ENCODE measurements around the gene SPACDR.
A peak's percentile ranks its signal among the peaks of the same experiment; 100 is the strongest.

SPACDR gene

DNA sequence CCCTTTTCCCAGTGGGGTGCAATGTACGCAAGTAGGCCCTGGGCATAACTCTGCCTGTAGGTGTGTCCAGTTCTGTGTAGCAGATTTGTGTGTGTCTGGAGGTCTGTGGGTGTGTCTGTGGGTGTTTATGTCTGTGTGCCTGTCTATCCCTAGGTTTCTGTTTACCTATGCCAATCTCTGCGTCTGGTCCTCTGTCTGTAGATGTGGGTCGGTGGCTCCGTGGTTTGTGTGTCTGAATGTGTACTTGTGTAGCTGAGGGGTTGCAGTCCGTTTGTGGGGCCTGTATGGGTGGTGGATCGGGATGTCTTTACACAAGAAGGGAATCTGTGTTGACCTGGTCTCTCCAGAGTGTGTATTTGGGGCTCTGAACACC, 20.6 kb upstream of the SPACDR start:
- no peak for DNase-seq

DNA sequence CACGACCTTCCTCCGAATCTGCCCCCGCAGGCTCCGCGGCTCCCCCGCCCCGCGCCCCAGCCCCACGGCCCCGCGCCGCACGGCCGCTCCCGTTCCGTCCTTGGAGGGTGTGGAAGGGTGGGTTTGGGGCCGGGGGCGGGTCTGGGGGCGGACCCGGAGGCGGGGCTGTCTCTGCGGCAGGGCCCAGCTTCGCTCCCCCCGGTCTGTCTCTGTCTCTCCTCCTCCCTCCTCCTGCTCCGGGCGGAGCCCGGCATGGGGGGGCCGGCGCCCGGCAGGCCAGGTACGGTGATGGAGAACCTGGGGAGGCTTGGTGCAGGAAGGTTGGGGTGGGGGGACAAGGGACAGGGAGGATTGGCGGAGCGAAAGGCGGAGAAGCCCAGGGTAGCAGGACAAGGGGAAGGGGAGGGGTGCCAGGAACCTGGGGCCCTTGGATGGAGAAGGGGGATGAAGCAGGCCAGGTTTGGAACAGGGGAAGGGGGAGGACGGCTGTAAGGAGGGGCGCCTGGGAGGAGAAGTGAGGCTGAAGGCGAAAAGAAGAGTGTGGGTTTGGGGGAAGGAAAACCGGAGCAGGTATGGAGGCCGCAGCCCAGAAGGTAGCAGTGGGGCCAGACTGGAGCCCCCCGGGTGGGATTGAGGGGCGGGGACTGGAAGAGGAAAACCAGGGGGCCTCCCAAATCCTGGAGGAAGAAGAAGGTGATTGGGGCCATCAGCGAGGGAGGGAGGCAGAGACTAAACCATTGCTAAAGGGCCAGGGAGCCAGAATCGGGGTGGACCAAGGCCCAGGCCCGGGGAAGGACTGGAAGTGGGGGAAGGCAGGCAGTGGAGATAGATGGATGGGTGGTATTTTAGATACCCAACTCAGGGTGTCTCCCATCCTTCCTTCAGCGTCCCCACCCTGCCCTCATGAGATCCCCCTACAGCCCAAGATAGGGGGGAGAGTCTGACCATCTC, 19.9 kb upstream of the SPACDR start, which contains the start of gene NYAP1:
TSS of gene NYAP1 (plus strand) at position 206 of the 951 bp plus-strand sequence. CDS start 1,385 bp downstream, outside the sequence.
- DNase-seq: no peak

DNA sequence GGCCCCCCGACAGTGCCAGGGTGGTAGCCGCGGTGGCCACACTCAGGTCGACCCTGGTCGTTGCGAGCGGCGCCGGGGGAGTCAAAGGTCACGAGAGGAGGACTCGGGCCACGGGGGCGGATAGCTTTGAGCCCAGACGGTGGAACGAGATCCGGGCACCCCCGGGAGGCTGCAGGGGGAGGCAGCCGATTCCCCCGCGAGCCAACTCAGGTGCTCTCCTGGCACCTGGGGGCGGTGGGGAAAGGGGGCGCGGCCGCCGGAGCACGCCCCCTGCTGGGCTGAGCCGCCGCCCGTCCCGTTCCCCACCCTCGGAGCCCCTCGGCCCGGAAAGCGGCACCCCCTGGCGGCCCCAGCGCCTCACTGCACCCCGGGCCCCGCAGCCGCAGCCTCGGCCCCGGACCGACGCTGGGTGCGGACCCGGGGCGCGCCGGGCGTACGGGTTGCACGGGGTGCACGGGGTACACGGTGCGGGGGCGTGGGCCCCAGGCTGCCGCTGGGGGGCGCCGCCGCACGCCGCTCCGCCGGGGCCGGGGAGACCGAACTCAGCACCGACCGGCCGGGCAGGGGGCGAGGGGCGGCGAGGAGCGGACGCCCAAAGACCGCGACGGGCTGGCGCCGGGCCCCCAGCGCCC, 19.1 kb upstream of the SPACDR start:
- no peak for DNase-seq

DNA sequence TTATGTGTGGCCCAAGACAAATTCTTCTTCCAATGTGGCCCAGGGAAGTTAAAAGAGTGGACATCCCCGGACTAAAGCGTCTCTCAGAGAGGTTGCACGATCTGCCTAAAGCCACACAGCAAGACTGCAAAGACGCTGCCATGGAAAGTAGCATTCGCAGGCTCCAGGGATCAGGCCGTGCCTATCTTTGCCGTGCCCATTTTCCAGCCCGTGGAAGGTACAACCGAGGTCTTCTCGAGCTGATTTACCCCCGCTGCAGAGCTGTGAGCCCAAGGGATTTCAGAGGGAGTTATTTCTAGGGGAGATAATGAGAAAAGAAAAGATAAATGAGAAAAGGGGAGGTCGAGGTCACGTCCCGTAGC, 18.6 kb upstream of the SPACDR start:
- no peak for DNase-seq

DNA sequence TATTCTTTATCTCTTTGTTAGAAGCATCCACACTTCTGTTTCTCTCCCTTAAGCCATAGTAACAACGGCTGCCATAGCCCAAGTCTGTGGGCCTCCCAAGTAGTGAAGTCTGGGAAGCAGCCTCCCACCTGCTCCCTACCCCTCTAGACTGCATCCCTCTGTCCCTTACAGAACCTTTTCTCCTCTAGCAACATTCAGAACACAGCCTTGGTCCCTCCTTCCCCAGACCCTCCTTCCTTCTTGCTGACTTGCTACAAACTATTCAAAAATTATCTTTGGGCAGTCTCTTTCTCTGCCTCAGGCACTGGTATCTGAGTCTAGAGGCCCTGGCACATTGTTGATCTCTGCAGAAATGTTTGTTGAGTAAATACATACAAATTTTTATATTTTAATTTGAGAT, 17.4 kb upstream of the SPACDR start:
- no peak for DNase-seq

DNA sequence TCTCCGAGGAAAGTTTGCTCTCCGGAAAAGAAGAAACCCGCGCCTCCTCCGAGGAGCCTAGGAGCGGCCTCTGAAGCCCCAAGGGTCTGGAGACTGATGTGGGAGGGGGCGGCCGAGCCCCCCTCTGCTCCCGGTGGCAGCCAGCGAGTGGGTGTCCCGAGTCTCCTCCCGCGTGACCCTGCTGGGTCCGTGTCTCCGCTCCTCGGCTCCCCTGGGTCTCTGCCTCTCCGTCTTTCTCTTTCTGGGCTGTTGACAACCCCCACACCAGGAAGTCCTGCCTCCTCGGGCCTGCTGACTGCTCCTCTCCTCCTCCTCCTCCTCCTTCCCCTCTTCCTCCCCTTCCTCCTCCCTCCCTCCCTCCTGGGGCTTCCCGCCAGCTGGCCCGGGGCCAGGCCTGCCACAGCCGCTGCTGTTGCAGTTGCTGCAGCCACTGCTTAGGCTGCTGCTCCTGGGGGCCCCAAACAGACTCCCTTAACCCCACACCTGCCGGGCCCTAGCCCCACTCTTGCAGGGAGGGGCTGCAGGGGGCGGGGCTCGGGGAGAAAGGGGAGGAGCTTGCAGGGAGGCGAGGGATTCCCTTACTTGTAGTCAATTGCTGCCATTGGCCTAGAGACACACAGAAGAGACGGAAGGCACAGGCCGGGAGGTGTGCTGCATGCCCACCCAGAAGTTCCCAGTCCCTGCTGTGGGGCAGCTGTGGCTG, 15.0 kb upstream of the SPACDR start, which contains the start of gene TSC22D4:
TSS of gene TSC22D4 (minus strand) at position 257 of the 703 bp plus-strand sequence. CDS start 1,176 bp downstream, outside the sequence.
- DNase-seq: peak; percentile 93

DNA sequence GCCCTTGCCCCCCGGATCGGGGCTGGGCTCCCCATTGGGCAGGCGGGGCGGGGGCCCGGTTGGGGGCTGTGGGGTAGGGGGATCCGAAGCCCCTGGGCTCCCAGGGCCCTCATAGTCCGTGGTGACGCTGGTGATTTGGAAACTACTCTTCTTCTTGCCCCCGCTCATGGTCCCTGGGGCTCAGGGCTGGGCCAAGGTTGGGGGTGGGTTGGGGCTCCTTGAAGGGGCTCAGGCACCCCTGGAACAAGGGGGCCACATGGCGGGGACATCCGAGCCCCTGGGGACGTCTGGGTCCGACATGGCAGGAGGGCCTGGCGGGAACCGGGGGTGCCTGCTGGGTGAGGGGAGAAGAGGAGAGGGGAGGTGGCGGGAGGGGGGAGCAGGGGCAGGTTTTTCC, 13.8 kb upstream of the SPACDR start:
- no peak for DNase-seq

DNA sequence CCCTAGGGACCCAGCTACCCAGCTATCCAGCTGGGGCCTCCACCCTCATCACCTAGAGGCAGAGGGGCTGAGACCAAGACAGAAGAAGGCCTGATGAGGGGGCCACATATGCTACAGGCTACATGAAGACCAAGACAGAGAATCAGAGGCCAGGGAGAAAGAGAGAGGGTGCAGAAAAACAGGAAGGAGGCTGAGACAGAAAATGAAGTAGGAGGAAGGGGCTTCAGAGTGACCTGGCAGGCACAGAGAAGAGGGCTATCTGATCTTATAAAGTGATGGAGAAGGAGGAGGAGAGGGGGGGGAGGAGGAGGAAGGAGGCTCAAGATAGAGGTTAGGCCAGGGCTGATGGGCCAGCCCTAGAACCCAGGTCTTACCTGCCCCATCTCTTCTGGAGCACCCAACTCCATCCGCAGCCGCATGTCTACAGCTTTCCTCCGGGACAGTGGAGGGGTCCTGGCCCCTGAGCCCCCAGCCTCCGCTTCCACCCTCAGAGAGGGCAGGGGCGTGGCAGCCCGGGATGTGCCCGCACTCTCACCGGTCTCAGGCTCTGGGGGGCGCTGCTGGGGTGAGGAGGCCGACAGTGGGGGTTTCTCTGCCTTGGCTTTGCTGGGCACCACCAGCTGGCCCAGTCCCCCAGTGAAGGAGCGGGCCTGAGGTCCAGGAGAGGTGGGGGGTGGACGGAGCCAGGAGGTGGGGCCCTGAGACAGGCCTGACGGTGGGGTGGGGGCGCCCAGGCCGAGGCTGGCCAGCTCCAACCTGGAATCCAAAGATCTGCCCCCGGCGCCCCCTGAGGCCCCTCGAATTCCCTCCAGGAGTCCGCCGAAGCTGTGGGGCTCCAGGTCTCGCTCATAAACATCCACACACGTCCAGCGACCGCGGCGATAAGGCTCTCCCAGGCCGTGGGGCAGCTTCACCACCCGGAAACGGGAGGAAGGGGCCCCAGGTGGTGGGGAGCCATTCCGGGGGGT, 13.1 kb upstream of the SPACDR start:
- no peak for DNase-seq

DNA sequence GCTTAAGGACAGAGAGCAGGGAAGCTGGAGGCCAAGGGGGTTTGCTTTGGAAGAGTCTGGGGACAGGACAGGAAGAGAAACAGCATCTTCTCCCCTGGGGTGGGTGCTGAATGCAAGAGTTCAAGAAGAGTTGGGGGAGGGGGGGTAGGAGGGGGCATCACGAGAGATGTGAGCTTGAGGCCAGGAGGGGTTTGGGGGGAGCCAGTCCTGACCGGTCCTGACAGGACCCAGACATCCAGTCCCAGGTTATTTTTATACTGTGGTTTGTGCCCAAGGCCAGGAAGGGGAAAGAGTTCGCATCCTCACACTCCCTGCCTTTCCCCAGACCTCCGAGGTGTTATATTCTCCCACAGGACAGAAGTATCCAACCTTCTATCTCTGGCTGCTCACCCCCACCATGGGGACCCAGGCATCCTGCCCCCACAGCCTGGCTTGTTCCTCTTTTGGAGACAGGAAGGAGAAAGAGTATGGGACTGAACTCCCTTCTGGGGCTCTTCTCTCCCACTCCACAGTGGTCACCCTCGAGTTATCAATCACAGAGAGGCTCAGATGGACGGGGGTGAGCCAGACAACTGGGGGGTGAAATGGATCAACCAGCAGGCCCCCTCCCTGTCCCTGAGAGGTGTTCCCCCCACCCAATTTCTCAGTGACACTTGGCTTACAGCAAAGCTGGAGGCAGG, 12.2 kb upstream of the SPACDR start:
- no peak for DNase-seq

DNA sequence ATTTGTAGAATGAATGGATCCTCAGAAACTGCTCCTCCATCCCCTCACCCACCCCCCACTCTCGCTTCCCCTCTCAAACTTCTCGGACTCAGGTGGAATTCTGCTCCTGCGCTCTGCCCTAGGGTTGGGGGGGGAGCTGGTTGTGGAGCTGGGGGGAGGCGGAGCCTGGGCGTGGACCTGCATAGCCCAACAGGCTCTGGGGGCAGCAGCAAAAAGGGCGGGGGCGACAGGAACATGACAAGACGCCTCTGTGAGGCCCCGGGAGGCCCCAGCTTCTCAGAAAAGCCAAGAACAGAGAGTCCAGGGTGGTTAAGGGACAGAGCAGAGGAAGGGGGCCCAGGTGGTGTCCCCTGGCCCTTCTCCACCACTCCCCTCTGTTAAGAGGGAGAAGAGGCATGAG, 11.5 kb upstream of the SPACDR start:
- no peak for DNase-seq

DNA sequence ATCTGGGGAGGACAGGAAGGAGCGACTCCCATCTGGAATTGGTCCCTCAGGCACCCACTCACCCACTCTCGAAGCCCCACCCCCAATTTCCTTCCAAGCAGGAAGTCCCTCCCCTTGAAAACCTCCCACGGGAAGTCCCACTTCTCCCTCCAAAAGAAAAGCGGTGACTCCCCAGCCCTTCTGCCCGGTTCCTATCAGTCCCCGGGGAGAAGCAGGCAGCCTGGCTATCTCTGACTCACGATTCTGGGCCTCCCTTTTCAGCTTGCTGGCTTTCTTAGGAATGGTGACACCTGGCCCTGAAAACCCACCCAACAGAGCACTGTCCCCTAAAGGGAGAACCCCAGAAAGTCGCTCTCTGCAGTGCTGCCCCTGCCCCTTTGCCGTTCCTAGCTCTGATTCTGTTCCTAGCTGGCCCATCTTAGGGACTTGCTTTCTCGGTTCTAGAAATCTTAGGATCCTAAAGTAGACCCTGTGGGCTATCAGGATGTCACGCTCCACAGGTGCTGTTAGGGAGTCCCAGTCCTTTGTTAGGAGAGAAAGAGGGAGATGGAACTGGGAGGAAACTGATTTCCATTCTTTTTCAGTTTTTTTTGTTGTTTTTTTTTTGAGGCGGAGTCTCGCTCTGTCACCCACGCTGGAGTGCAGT, 8.9 kb upstream of the SPACDR start:
- no peak for DNase-seq

DNA sequence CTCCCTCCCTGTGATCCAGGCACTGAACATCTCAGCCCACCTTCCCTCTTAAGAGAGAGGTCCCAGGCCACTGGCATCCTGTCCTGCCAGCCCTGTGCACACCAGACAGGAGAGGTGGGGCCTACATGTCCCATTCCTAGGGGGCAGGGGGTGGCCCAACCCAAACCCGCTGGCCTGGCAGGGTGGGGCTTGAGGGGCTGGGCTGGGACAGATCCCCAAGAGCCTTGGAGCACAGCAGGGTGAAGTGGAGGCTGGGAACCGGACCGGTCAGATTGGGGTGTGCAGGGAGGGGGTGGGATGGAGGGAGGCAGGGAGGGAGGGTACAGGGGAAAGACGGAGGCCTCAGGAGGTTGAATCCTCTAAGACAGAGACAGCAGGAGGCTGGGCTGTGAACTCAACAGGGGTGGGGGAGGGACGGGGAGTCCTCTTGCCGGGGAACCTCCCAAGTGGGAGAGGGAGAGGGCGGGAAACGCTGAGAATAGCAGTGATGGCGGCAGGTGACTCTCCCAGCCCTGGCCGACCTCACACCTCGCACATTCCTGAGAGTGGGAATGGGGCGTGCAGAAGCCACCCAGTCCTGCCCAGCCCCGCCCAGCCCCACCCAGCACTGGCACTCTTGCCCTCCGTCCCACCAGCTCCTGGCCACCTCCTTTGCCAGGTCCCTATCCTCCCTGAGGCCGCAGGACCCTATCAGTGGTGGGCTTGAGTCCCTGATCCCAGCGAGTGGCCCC, 8.2 kb upstream of the SPACDR start:
- DNase-seq: no peak

DNA sequence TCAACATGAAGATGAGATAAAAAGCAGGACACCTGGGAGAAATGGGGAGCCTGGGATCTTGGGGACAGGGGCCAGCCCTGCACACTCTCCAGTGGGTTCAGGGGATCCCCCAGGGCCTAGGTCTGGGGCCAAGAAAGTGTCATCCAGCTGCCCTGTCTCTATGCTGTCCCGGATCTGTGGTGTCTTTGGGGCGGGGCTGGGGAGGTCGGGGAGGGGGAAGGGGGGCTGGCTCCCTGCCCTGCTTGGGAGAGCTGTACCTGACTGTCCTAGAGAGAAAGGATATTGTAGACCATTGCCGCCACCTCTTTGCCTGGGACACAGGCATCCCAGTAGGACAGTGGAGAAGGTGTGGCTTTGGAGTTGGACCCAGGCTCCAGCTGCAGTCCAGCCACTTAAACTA, 7.0 kb upstream of the SPACDR start:
- DNase-seq: no peak

DNA sequence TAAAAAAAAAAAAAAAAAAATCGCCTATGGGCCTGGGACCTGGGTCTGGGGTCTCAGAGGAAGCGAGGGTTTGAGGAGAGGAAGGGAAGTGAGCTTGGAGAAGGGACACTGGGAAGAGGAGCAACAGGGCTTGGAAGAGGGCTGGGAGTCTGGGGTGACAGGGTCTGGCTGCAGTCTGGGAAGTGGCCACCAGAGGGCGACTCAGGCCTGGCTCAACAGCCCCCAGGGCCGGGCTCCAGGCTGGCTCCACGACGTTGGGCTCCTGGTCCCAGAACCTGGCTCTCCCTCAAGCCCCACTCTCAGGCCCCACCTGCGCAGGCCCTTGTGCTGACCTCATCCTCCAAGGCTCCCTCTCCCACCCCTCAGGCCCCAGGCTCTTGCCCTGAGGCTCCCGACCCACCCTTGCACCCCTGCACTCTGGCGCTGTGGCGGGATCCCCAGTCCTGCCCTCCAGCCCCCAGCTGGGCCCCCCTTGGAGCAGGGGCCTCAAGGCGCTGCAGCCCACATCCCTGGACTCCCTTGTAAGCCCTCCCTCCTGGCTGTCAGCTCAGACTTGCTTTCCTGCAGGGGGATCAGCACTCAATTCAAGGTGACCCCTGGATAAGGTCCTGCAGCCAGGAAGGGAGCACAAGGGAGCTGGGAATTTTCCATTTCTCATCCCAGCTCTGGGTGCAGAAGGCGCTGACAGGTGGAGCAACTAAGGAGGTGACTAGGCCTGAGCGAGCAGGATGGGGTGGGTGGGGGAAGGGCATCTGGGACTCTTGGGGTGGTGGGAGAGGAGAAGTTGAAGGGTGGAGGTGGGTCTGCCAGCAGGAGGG, 5.4 kb upstream of the SPACDR start:
- no peak for DNase-seq

DNA sequence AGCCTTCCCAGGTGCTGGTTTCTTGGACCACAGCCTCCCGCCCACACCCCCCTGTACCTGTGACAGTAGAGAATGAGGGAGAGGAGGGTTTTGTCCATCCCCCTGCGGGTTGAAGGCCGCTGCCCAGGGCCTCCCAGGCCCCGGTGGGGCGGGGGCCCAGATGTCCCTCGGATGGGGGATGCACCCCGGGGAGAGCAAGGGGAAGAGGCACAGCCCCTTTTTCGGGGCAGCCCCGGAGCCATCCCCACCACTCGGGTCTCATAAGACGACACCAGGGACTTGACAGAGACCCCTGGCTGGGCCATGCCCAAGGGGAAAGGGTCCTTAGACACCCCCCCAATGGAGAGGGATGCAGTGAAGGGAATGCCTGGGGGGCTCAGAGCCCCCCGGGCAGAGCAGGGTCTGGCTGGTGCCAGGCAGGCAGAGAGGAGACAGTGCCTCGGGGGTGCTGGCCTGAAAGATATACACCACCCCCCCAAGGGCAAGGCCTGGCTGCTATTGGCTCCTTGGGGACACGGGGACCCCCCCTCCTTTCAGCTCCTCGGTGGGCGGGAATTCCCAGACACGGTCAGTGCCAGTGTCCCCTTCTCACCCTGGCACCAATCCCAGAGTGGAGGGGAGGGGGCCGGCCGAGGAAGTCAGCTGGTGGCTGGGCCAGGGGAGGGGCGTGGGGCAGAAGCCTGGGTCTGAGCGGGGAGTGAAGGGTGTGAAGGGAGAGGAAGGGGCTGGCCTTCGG, 3.7 kb upstream of the SPACDR start:
- no peak for DNase-seq

DNA sequence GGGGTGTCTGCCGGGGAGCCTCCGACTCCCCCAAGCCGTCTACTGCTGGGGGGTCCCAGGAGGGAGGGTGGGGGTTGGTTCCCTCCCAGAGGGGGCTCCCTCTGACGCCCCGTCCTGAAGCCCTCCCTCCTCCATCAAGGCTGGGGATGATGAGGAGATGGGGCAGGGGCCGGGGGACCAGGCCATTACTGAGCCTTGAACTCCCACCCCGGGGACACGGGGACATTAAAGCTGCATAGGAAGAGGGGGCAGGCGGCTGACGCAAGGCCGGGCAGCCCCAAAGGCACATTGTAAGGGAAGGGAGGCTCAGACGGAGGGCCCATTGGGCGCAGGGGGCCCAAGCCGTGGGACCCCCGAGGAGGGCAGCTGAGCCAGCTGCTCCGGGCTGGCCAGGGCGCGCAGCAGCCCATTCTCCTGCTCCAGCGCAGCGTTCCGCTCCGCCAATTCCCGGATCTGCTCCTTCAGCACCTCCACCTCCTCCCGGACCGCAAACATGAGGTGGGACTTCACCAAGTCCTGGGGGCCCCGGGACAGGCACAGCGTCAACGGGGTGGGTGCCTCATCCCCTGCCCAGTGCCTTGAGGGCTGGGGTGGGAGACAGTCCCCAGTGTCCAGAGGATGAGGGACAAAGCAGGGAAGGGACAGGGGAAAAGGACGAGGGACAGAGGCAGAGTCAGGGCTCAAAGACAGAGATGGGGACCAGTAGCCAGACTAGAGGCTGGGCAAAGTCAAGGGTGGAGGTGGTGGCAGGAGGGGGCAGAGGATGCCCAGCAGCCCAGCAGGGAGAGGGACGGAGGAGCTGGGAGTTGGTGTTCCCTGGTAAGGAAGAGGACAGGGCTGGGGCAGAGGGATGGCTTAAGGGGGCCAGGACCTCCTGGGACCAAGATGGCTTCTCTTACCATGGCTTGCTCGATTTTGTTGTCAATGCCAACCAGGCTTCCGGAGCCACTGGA, 2.9 kb upstream of the SPACDR start:
- DNase-seq: no peak

DNA sequence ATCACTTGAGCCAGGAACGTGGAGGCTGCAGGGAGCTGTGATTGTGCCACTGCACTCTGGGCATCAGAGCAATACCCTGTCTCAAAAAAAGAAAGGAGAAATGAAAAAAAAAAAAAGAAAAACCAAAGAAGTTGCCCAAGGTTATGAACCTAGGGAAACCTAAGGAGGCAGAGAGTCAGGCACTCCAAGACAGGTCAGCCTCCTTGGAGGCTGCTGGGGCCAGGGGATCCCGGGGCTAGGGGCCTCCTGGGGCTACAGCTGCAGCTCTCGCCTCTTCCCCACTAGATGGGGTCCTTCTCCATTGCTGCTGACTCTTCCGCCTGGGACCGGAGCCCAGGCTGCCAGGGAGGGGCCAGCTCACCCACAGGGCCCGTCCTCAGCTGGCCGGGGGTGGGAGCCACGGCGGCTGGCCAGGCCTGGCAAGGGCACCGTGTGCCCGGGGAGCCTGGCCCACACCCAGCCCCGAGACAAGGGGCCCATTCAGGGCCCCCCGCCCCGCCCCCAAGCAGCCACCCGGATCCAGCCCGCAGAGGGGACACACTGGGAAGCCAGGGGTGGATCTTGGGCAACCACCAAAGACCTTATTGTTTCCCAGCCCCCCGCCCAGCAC, 1.7 kb upstream of the SPACDR start:
- DNase-seq: no peak
